OCI-LY1 (cell line): Measurements from ENCODE around the gene ANXA3.
"Not testable (repeated sequence)": the region's sequence is repeated elsewhere in the genome, so short reads cannot be mapped to it uniquely, and the experiment has no call there.

Experiments
- H2AFZ ChIP-seq: fragments of 200-600 bp; sonication (generic), shearing (Covaris generic); 2 replicates; pipeline ENCODE4 v1.6.0; 2014; ENCODE audit warnings: antibody characterized with exemption, mild to moderate bottlenecking, low read length
- H3F3A ChIP-seq: fragments of 200-600 bp; sonication (generic), shearing (Covaris generic); 2 replicates; pipeline ENCODE4 v1.6.0; 2014; ENCODE audit warnings: mild to moderate bottlenecking, antibody characterized with exemption, low read length, moderate library complexity; ENCODE audit not compliant: insufficient read depth
- H3K27ac ChIP-seq: fragments of 200-600 bp; sonication (generic); 2 replicates; pipeline ENCODE4 v1.5.1; 2014; ENCODE audit warnings: low read length, mixed run types, mild to moderate bottlenecking, low read depth; ENCODE audit not compliant: poor library complexity, severe bottlenecking
- H3K27me3 ChIP-seq: fragments of 200-600 bp; sonication (generic); 2 replicates; pipeline ENCODE4 v1.6.0; 2014; ENCODE audit warnings: antibody characterized with exemption, mild to moderate bottlenecking, low read length, moderate library complexity; ENCODE audit not compliant: insufficient read depth
- H3K36me3 ChIP-seq: fragments of 200-600 bp; sonication (generic); 2 replicates; pipeline ENCODE4 v1.6.1; 2014; ENCODE audit warnings: mild to moderate bottlenecking, antibody characterized with exemption, low read length, moderate library complexity, mixed read lengths; ENCODE audit not compliant: insufficient read depth
- H3K4me1 ChIP-seq: fragments of 200-600 bp; sonication (generic); 2 replicates; pipeline ENCODE4 v1.5.1; 2014; ENCODE audit warnings: mild to moderate bottlenecking, low read length, moderate library complexity; ENCODE audit not compliant: insufficient read depth, severe bottlenecking
- H3K4me2 ChIP-seq: fragments of 200-600 bp; sonication (generic), shearing (Covaris generic); 2 replicates; pipeline ENCODE4 v1.6.1; 2014; ENCODE audit warnings: low read length
- H3K4me3 ChIP-seq: fragments of 200-600 bp; sonication (generic); 2 replicates; pipeline ENCODE4 v1.5.1; 2014; ENCODE audit warnings: low read length, low read depth, mild to moderate bottlenecking, mixed read lengths; ENCODE audit not compliant: poor library complexity, severe bottlenecking
- H3K79me2 ChIP-seq: fragments of 200-600 bp; shearing (Covaris generic); 2 replicates; pipeline ENCODE4 v1.6.1; 2016; ENCODE audit warnings: mixed run types, low read length, mixed read lengths; ENCODE audit not compliant: insufficient read depth
- H3K9ac ChIP-seq: fragments of 200-600 bp; sonication (generic), shearing (Covaris generic); 2 replicates; pipeline ENCODE4 v1.6.1; 2014; ENCODE audit warnings: mild to moderate bottlenecking, low read length, mixed read lengths
- H3K9me2 ChIP-seq: fragments of 200-600 bp; sonication (generic), shearing (Covaris generic); 2 replicates; pipeline ENCODE4 v1.6.1; 2014; ENCODE audit warnings: low read depth, mild to moderate bottlenecking, low read length, mixed read lengths
- H3K9me3 ChIP-seq: fragments of 200-600 bp; shearing (Covaris generic); 2 replicates; pipeline ENCODE4 v1.6.1; 2014; ENCODE audit warnings: low read length, mixed read lengths
- H4K20me1 ChIP-seq: fragments of 200-600 bp; sonication (generic), shearing (Covaris generic); 2 replicates; pipeline ENCODE4 v1.6.0; 2016; ENCODE audit warnings: mild to moderate bottlenecking, low read length; ENCODE audit not compliant: insufficient read depth
- CTCF ChIP-seq: fragments of 200-600 bp; sonication (generic), shearing (Covaris generic); IDR thresholded peaks from 2 replicates; pipeline ENCODE4 v1.5.1; 2017; ENCODE audit warnings: mild to moderate bottlenecking, antibody characterized with exemption, low read length, moderate library complexity, mixed read lengths
- EZH2 ChIP-seq: fragments of 200-600 bp; sonication (generic), shearing (Covaris generic); IDR thresholded peaks from 2 replicates; pipeline ENCODE4 v1.8.0; 2017; ENCODE audit warnings: borderline replicate concordance, mixed run types, mild to moderate bottlenecking, antibody characterized with exemption, low read length, moderate library complexity, mixed read lengths

The ANXA3 gene

DNA sequence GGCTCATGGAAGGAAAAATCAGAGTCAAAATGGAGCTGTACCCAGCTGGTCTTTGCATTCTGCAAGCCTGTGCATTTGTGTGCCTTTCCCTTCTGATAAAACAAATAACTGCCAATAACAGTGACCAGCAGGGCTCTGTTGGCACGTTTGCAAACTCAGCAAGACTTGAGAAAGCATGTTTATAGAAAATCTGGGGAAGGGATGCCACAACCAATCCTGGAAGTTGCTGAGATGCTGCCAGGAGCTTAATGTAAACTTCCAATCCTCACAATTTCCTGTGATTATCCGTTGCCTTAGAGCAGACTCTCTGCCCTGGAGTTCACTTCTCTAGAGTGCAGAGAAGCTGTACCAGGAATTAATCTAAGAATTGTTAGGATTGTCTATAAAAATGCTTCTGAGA, 6.9 kb upstream of the ANXA3 start:
- Histone ChIP-seq H2AFZ (no peak overlapping the region), H3K27me3 (no peaks in the 10 kb centered on the region), H3K9ac (no peak overlapping the region), H3K27ac (no peak overlapping the region), H3K4me3 (no peak overlapping the region), H3K36me3 (no peaks in the 10 kb centered on the region), H3K9me2 (no peaks in the 10 kb centered on the region), H3K9me3 (no peaks in the 10 kb centered on the region), H3K79me2 (no peaks in the 10 kb centered on the region), H3F3A (no peaks in the 10 kb centered on the region), H4K20me1 (no peaks in the 10 kb centered on the region), H3K4me2 (no peak overlapping the region), H3K4me1 (no peaks in the 10 kb centered on the region)
- TF ChIP-seq EZH2 = no peak
- TF ChIP-seq CTCF = no peak

DNA sequence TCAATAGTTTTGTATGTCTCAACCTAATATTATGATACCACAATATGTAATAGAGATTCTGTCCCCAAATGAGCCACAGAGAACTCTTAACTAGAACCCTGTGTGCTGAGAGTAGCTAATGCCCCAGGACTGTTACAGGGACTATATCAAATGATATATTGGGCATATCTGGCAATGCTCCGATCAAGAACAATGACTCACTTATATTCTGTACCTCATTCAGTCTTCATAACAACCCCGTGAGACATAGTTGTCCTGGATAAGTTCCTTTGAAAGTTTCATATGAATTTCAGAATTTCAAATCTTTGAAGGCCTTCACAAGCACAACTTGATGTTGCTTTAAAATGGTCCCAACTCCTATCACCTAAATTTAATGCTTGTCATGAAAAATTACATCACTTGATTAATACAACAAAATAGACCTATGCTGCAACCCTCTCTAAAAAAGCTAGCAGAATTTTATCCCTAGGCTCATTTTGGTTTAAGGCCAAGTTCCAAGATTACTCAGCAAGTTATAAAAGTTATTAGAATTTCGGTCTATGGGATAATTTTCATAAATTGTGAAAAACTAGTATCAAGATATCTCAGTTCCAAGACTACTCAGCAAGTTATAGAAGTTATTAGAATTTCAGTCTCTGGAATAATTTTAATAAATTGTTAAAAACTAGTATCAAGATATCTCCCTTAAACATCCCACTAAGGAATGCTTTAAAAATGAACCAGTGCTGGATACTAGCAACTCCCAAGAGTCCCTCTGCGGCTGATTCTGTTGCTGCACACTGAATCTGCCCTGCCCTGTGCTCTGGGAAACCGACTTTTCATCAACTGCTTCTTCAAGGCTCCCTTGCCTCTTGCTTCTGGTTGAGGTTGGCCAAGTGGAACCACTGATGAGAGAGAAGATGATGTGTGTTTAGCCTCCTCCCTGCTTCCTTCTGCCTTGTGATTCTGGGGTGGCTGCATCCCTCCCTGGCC, 6.0 kb upstream of the ANXA3 start:
- Histone ChIP-seq H3F3A (no peaks in the 10 kb centered on the region), H4K20me1 (no peaks in the 10 kb centered on the region), H3K9me2 (no peaks in the 10 kb centered on the region), H2AFZ (no peak overlapping the region), H3K4me2 (no peak overlapping the region), H3K4me1 (no peaks in the 10 kb centered on the region), H3K27ac (no peak overlapping the region), H3K4me3 (no peak overlapping the region), H3K9ac (no peak overlapping the region), H3K27me3 (no peaks in the 10 kb centered on the region), H3K79me2 (no peaks in the 10 kb centered on the region), H3K9me3 (no peaks in the 10 kb centered on the region), H3K36me3 (no peaks in the 10 kb centered on the region)
- TF ChIP-seq EZH2 (no peak), CTCF (no peak)

DNA sequence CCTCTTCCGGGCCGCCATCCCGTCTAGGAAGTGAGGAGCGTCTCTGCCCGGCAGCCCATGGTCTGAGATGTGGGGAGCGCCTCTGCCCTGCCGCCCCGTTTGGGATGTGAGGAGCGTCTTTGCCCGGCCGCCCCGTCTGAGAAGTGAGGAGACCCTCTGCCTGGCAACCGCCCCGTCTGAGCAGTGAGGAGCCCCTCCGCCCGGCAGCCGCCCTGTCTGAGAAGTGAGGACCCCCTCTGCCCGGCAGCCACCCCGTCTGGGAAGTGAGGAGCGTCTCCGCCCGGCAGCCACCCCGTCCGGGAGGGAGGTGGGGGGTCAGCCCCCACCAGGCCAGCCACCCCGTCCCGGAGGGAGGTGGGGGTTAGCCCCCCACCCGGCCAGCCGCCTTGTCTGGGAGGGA, 3.7 kb upstream of the ANXA3 start:
- not testable (repeated sequence) for H3K4me3 ChIP-seq, H3K9ac ChIP-seq, H3K9me3 ChIP-seq, H3K79me2 ChIP-seq, H3K27me3 ChIP-seq, H3K4me2 ChIP-seq, H4K20me1 ChIP-seq, H3K27ac ChIP-seq, H3K4me1 ChIP-seq, H3K36me3 ChIP-seq, H3F3A ChIP-seq, H2AFZ ChIP-seq, H3K9me2 ChIP-seq

- not testable (repeated sequence) for H3K27ac ChIP-seq, H3K9me3 ChIP-seq, H3K4me2 ChIP-seq, H3K4me3 ChIP-seq, H3K36me3 ChIP-seq, H3F3A ChIP-seq, H3K27me3 ChIP-seq, H4K20me1 ChIP-seq, H3K9me2 ChIP-seq, H2AFZ ChIP-seq, H3K9ac ChIP-seq, H3K4me1 ChIP-seq, H3K79me2 ChIP-seq
Observed at GRCh38 chr4:78548889-78549288, 2.7 kb upstream of the ANXA3 start.
